Peyer's patch (tissue), 4 donors: ENCODE measurements around the gene NLRP12. TPM values are rescaled to one million over a fixed set of nuclear protein-coding genes. Genes with fewer than 3 reads are reported as not detected.

Experiments
- DNase-seq, 3 donors: peaks; one replicate each; pipeline ENCODE4 v3.0.0-alpha.2; 2017 to 2019
- H3K27ac ChIP-seq, 4 donors: fragments of 200-600 bp; sonication (generic); one replicate each; pipeline ENCODE4 v1.5.1; 2016 to 2019
- H3K27me3 ChIP-seq, 2 donors: fragments of 200-600 bp; sonication (generic); one replicate each; pipeline ENCODE4 v1.5.1; 2019
- H3K36me3 ChIP-seq, 3 donors: fragments of 200-600 bp; sonication (generic); one replicate each; pipeline ENCODE4 v1.5.1; 2016 to 2019
- H3K4me1 ChIP-seq, 4 donors: fragments of 200-600 bp; sonication (generic); one replicate each; pipeline ENCODE4 v1.5.1; 2016 to 2019
- H3K4me3 ChIP-seq, 4 donors: fragments of 200-600 bp; sonication (generic); 1 replicate in 3 of 4; 2 replicates in 1 of 4; pipeline ENCODE4 v1.5.1; 2016 to 2019; ENCODE audit warnings: mild to moderate bottlenecking in 1 of 4
- H3K9me3 ChIP-seq, 4 donors: fragments of 200-600 bp; sonication (generic); one replicate each; pipeline ENCODE4 v1.5.1; 2016 to 2019; ENCODE audit warnings: mild to moderate bottlenecking in 1 of 4
- CTCF ChIP-seq, 6 experiments: fragments of 450-650 bp in 4 of 6; fragments of 200-600 bp in 2 of 6; sonication (generic) in 1 of 6; IDR thresholded peaks; one replicate each; pipeline ENCODE4 v1.5.1; 2017 to 2019; ENCODE audit warnings: antibody characterized with exemption in 6 of 6, mild to moderate bottlenecking in 3 of 6, moderate library complexity in 1 of 6
- POLR2A ChIP-seq, 2 donors: fragments of 450-650 bp; IDR thresholded peaks; one replicate each; pipeline ENCODE4 v1.5.1; 2017; ENCODE audit warnings: antibody characterized with exemption in 2 of 2, mild to moderate bottlenecking in 2 of 2, moderate library complexity in 2 of 2
- total RNA-seq, 4 donors: library from RNA; depleted of rRNA; stranded (reverse); fragments of >200 nt; gene quantifications; one replicate each; pipeline ENCODE4 v1.1.0, GENCODE V29; 2016

NLRP12 gene
- total RNA-seq, 4 donors from 2014 or later, result 0.67 TPM; not detected in 3

- Histone ChIP-seq H3K27ac (peak overlapping the region; percentile 81 to 93 (median 91)), H3K27me3 (no peaks in the 10 kb centered on the region), H3K4me1 (peaks cover 0 to 62% (median 1%) of the 10 kb centered on the region in 4 donors), H3K36me3 (peaks cover 0 to 15% (median 0%) of the 10 kb centered on the region in 3 donors), H3K4me3 (peak overlapping the region; percentile 58 to 73 (median 69)), H3K9me3 (no peaks in the 10 kb centered on the region)
- DNase-seq, result peak; percentile 76 to 93 (median 90)
- TF ChIP-seq CTCF (IDR thresholded peaks at IDR 0.05) (peak in 5 of 6 experiments; percentile 9 to 58 (median 51)), POLR2A (IDR thresholded peaks at IDR 0.05) (peak in 1 of 2 donors; percentile 7)
Measured at GRCh38 chr19:53868892-53869804, 45.0 kb upstream of the NLRP12 start.

GRCh38 chr19:53868091-53868891, 44.2 kb upstream of the NLRP12 start:
- TF ChIP-seq POLR2A (IDR thresholded peaks at IDR 0.05) (no peak), CTCF (IDR thresholded peaks at IDR 0.05) (no peak)
- no peaks in the 10 kb centered on the region for H3K9me3 ChIP-seq
- peaks cover 0 to 54% (median 1%) of the 10 kb centered on the region in 4 donors for H3K4me1 ChIP-seq
- peak in 2 of 3 donors; percentile 70 to 72 for DNase-seq
- peaks cover 0 to 6% (median 0%) of the 10 kb centered on the region in 3 donors for H3K36me3 ChIP-seq
- H3K27me3 ChIP-seq, result no peaks in the 10 kb centered on the region
- H3K27ac ChIP-seq, result peak overlapping the region; percentile 81 to 93 (median 91)
- H3K4me3 ChIP-seq, result peak overlapping the region; percentile 58 to 73 (median 69)

- Histone ChIP-seq H3K4me1 (peaks cover 0 to 48% (median 1%) of the 10 kb centered on the region in 4 donors), H3K27me3 (no peaks in the 10 kb centered on the region), H3K36me3 (peaks cover 0 to 6% (median 0%) of the 10 kb centered on the region in 3 donors), H3K27ac (peak within 1 kb of the TSS; percentile 81 to 93 (median 91)), H3K9me3 (no peaks in the 10 kb centered on the region), H3K4me3 (peak within 1 kb of the TSS; percentile 58 to 73 (median 69))
- peak; percentile 96 to 100 (median 98) for DNase-seq
- TF ChIP-seq CTCF (IDR thresholded peaks at IDR 0.05) (no peak), POLR2A (IDR thresholded peaks at IDR 0.05) (peak in 1 of 2 donors; percentile 64)
Measured at GRCh38 chr19:53867225-53868090, 43.3 kb upstream of the NLRP12 start, which contains the start of gene MYADM. MYADM (plus strand) TSS chr19:53867883; CDS start chr19:53873530, 5,647 bp downstream.

GRCh38 chr19:53866865-53867224, 42.7 kb upstream of the NLRP12 start:
- H3K27ac ChIP-seq, result peak overlapping the region; percentile 72 to 93 (median 80)
- H3K9me3 ChIP-seq, result no peaks in the 10 kb centered on the region
- peaks cover 0 to 6% (median 0%) of the 10 kb centered on the region in 3 donors for H3K36me3 ChIP-seq
- TF ChIP-seq CTCF (IDR thresholded peaks at IDR 0.05) (no peak), POLR2A (IDR thresholded peaks at IDR 0.05) (no peak)
- H3K27me3 ChIP-seq, result no peaks in the 10 kb centered on the region
- H3K4me1 ChIP-seq, result peaks cover 0 to 41% (median 1%) of the 10 kb centered on the region in 4 donors
- DNase-seq, result no peak
- H3K4me3 ChIP-seq, result peak overlapping the region; percentile 58 to 73 (median 69)
